ENCODE measurements around the gene GARIN6. TPM values are rescaled to one million over a fixed set of nuclear protein-coding genes. Genes with fewer than 3 reads are reported as not detected.
"Not testable (repeated sequence)": the region's sequence is repeated elsewhere in the genome, so short reads cannot be mapped to it uniquely, and the experiment has no call there.

The GARIN6 gene
- total RNA-seq, 1 donor from 2014 or later, result not detected

DNA sequence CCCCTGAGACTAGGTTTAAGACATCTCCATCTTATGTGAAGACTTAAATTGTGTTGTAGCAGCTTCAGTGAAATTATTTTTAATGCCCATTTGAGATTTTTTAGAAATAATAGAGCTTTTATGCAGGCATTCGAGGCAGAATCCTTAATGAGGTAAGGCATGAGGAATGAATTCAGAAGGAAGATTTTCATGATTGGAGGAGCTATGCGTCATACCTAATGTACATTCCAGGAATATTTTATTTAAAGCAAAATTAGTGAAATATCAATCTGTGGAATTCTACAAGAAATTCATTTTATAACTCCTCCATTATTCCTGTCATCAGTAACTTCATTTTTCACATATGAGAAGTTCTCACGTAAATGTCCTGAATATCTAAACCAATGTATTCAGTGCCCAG is 36.0 kb upstream of the GARIN6 start:
- POLR2A ChIA-PET, result no interaction called here
- no peaks in the 10 kb centered on the region for H3K36me3 Mint-ChIP-seq (ENCODE audit: low read depth)
- ATAC-seq (ENCODE audit: low read depth) (no peak), DNase-seq (no peak)
- no peaks in the 10 kb centered on the region for H3K27me3 Mint-ChIP-seq
- intact Hi-C loops (cut with micrococcal nuclease), result no loop called here
- CTCF ChIA-PET, result no interaction called here
- no peak overlapping the region for H3K4me3 Mint-ChIP-seq
- H3K9me3 Mint-ChIP-seq, result no peaks in the 10 kb centered on the region
- H3K27ac Mint-ChIP-seq, result no peak overlapping the region
- H3K4me1 Mint-ChIP-seq, result no peaks in the 10 kb centered on the region
- no peak for TF ChIP-seq CTCF (IDR thresholded peaks at IDR 0.05)

DNA sequence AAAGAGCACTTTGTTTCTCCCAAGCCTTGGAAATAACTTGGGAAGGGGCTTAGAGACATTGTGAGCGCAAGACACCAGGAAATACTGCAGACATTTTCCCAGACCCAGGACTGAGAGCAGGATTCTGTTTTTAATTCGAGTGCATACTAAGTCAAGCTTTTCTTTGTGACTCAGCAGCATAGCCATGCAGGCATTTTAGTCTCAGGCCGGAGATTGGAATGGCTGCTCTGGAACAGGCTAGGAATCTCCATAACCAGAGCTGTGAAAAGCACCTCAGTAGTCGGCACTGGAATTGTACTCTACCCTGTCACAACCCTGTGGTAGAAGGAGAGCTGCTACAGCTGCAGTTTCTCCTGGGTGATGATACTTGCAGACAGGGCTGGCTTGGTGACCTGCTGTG is 28.9 kb upstream of the GARIN6 start:
- ATAC-seq (ENCODE audit: low read depth) (no peak), DNase-seq (no peak)
- H3K36me3 Mint-ChIP-seq (ENCODE audit: low read depth), result no peaks in the 10 kb centered on the region
- H3K27ac Mint-ChIP-seq, result no peak overlapping the region
- no peak for TF ChIP-seq CTCF (IDR thresholded peaks at IDR 0.05)
- intact Hi-C loops (cut with micrococcal nuclease), result no loop called here
- no peaks in the 10 kb centered on the region for H3K4me1 Mint-ChIP-seq
- POLR2A ChIA-PET, result no interaction called here
- peaks cover 9% of the 10 kb centered on the region for H3K9me3 Mint-ChIP-seq
- CTCF ChIA-PET, result no interaction called here
- no peak overlapping the region for H3K4me3 Mint-ChIP-seq
- H3K27me3 Mint-ChIP-seq, result no peaks in the 10 kb centered on the region

DNA sequence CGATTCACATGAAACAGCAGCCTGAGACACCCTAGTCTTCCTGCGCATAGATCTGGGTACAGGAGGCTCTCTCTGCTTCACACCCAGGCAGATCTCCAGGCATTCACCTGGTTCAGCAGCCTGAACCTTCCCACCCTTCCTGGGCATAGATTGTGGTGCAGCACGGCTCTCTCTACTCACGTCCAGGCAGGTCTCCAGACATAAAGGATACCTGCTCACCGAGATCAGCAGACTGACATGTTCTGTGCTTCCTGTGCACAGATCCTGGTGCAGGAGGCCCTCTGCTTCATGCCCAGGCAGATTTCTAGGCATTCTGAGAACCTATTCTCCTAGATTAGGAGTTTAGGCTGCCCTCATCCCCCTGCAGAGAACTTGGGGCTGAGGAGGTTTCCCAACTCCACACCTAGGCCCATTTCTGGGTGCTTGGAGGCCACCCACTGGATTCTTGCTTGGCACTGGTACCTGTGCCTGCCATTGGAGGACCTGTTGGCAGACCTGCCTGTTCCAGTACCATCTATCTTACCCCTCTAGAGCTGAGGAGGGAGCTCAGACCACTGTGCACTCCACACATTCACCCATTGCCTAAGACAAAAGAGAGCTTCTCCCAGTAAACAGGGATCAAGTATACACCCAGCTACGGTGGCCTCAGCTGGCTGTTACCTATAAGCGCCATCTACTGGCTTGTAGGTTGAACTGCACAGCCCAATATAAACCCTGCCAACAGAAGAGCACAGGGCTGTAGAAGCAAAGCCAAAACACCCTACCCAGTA is 28.0 kb upstream of the GARIN6 start:
- POLR2A ChIA-PET, result no interaction called here
- no peak overlapping the region for H3K27ac Mint-ChIP-seq
- H3K9me3 Mint-ChIP-seq, result peaks cover 9% of the 10 kb centered on the region
- H3K36me3 Mint-ChIP-seq (ENCODE audit: low read depth), result no peaks in the 10 kb centered on the region
- intact Hi-C loops (cut with micrococcal nuclease), result no loop called here
- no peak for TF ChIP-seq CTCF (IDR thresholded peaks at IDR 0.05)
- no peaks in the 10 kb centered on the region for H3K27me3 Mint-ChIP-seq
- DNase-seq (no peak), ATAC-seq (ENCODE audit: low read depth) (no peak)
- H3K4me3 Mint-ChIP-seq, result no peak overlapping the region
- no peaks in the 10 kb centered on the region for H3K4me1 Mint-ChIP-seq
- CTCF ChIA-PET, result no interaction called here

DNA sequence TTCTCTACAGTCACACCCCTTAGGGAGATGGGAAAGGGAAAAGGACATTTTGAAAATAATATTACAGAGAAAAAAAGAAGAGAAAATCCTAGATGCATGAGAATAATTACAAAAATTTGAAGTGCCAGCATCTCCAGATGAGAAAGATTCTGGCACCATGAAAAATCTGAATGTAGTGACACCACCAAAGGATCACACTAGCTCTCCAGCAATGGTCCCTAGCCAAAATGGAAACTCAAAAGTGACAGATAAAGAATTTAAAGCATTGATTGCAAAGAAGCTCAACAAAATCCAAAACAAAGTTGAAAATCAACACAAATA is 27.4 kb upstream of the GARIN6 start:
- DNase-seq (no peak), ATAC-seq (ENCODE audit: low read depth) (no peak)
- H3K27ac Mint-ChIP-seq, result no peak overlapping the region
- no peaks in the 10 kb centered on the region for H3K36me3 Mint-ChIP-seq (ENCODE audit: low read depth)
- CTCF ChIA-PET, result no interaction called here
- intact Hi-C loops (cut with micrococcal nuclease), result no loop called here
- H3K4me1 Mint-ChIP-seq, result no peaks in the 10 kb centered on the region
- H3K9me3 Mint-ChIP-seq, result peaks cover 9% of the 10 kb centered on the region
- TF ChIP-seq CTCF (IDR thresholded peaks at IDR 0.05), result no peak
- H3K4me3 Mint-ChIP-seq, result no peak overlapping the region
- no peaks in the 10 kb centered on the region for H3K27me3 Mint-ChIP-seq
- POLR2A ChIA-PET, result no interaction called here

DNA sequence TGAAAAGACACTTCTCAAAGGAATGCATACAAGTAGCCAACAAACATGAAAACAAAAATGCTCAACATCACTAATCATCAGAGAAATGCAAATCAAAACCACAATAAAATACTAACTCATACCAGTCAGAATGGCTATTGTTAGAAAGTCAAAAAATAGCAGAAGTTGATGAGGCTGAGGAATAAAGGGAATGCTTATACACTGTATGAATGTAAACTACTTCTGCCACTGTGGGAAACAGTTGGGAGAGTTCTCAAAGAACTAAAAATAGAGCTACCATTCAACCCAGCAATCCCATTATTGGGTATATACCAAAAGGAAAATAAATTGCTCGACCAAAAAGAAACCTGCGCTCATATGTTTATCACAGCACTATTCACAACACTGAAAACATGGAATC is 23.0 kb upstream of the GARIN6 start:
- CTCF ChIA-PET; H3K9me3 Mint-ChIP-seq; intact Hi-C loops (cut with micrococcal nuclease); H3K4me3 Mint-ChIP-seq; H3K27ac Mint-ChIP-seq; ATAC-seq (ENCODE audit: low read depth); DNase-seq; H3K27me3 Mint-ChIP-seq; H3K36me3 Mint-ChIP-seq (ENCODE audit: low read depth); POLR2A ChIA-PET; H3K4me1 Mint-ChIP-seq: not testable (repeated sequence)

DNA sequence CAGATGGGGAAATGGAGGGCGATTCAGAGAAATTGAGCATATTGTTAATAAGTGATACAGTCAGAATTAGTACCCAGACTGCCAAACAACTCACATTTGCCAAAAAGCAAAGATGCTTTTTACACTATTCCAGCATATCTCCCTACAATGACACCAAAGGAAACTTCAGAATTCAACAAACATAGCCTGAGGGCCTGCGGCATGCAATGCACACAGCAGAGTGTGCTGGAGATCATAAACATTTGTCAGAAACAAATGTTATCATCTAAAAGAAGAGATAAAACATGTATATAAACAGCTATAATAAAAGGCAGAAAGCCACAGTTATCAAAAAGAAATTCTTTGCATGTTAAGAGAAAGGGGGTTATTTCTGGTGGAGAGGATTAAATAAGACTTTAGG is 20.1 kb upstream of the GARIN6 start:
- no peak overlapping the region for H3K4me3 Mint-ChIP-seq

More for the DNA sequence above, 20.1 kb upstream of the GARIN6 start:
- Mint-ChIP-seq H3K27me3 (no peaks in the 10 kb centered on the region), H3K9me3 (no peaks in the 10 kb centered on the region), H3K4me1 (no peaks in the 10 kb centered on the region), H3K36me3 (ENCODE audit: low read depth) (no peaks in the 10 kb centered on the region), H3K27ac (no peak overlapping the region)
- ATAC-seq (ENCODE audit: low read depth), result no peak
- no peak for DNase-seq
- POLR2A ChIA-PET, result no interaction called here
- no peak for TF ChIP-seq CTCF (IDR thresholded peaks at IDR 0.05)
- intact Hi-C loops (cut with micrococcal nuclease), result no loop called here
- CTCF ChIA-PET, result no interaction called here

Data from activated B cell treated with CpG ODN at 0.5 μM for 24 hours (primary cell).